Neural progenitor cell (in vitro differentiated cells): Measurements from ENCODE around the gene GJA3. TPM values are rescaled to one million over a fixed set of nuclear protein-coding genes. Genes with fewer than 3 reads are reported as not detected.

Source experiments
- DNase-seq: peaks from one replicate; pipeline ENCODE4 v3.0.0-alpha.2; 2016; ENCODE audit warnings: low spot score
- H2AFZ ChIP-seq: fragments of 200-600 bp; sonication (generic); replicated peaks from 2 replicates; pipeline ENCODE4 v1.6.1; 2016; ENCODE audit warnings: antibody characterized with exemption
- H3F3A ChIP-seq: fragments of 200-600 bp; sonication (generic); 2 replicates; pipeline ENCODE4 v1.6.1; 2016; ENCODE audit warnings: antibody characterized with exemption, low read depth
- H3K27ac ChIP-seq: fragments of 200-600 bp; sonication (generic); 2 replicates; pipeline ENCODE4 v1.5.1; 2016; ENCODE audit warnings: mild to moderate bottlenecking
- H3K27me3 ChIP-seq: fragments of 200-600 bp; sonication (generic); 2 replicates; pipeline ENCODE4 v1.6.1; 2016; ENCODE audit warnings: mild to moderate bottlenecking, moderate library complexity
- H3K36me3 ChIP-seq: fragments of 200-600 bp; sonication (generic); 2 replicates; pipeline ENCODE4 v1.5.1; 2016
- H3K4me1 ChIP-seq: fragments of 200-600 bp; sonication (generic); 2 replicates; pipeline ENCODE4 v1.6.1; 2016; ENCODE audit warnings: mixed run types
- H3K4me2 ChIP-seq: fragments of 200-600 bp; sonication (generic); 2 replicates; pipeline ENCODE4 v1.6.1; 2016
- H3K4me3 ChIP-seq: fragments of 200-600 bp; sonication (generic); 2 replicates; pipeline ENCODE4 v1.5.1; 2016
- H3K79me2 ChIP-seq: fragments of 200-600 bp; sonication (generic); 2 replicates; pipeline ENCODE4 v1.6.1; 2016; ENCODE audit warnings: low read depth
- H3K9ac ChIP-seq: fragments of 200-600 bp; sonication (generic); 2 replicates; pipeline ENCODE4 v1.6.1; 2016
- H3K9me3 ChIP-seq: fragments of 200-600 bp; sonication (generic); 2 replicates; pipeline ENCODE4 v1.5.1; 2016; ENCODE audit warnings: low read depth
- H4K20me1 ChIP-seq: fragments of 200-600 bp; sonication (generic); 2 replicates; pipeline ENCODE4 v1.6.1; 2016; ENCODE audit warnings: low read depth
- H3K27ac Mint-ChIP-seq: 3 replicates; pipeline ENCODE4 v1.8.0; 2021; ENCODE audit warnings: mixed read lengths
- H3K27me3 Mint-ChIP-seq: 2 replicates; pipeline ENCODE4 v1.8.0; 2022; ENCODE audit warnings: low read depth, mild to moderate bottlenecking, inconsistent platforms, moderate library complexity, mixed read lengths; ENCODE audit not compliant: insufficient read depth
- H3K36me3 Mint-ChIP-seq: 3 replicates; pipeline ENCODE4 v1.8.0; 2021; ENCODE audit warnings: mixed read lengths
- H3K4me1 Mint-ChIP-seq: 3 replicates; pipeline ENCODE4 v1.8.0; 2021; ENCODE audit warnings: mixed read lengths
- H3K4me3 Mint-ChIP-seq: 3 replicates; pipeline ENCODE4 v1.8.0; 2021; ENCODE audit warnings: mild to moderate bottlenecking, moderate library complexity, mixed read lengths
- H3K9me3 Mint-ChIP-seq: 3 replicates; pipeline ENCODE4 v1.8.0; 2020; ENCODE audit warnings: mixed read lengths
- CTCF ChIP-seq: fragments of 200-600 bp; sonication (generic); IDR thresholded peaks from 2 replicates; pipeline ENCODE4 v1.5.1; 2017; ENCODE audit warnings: antibody characterized with exemption, mild to moderate bottlenecking
- EZH2 ChIP-seq: fragments of 200-600 bp; sonication (generic); IDR thresholded peaks from 2 replicates; pipeline ENCODE4 v1.6.1; 2017; ENCODE audit warnings: antibody characterized with exemption, mild to moderate bottlenecking, moderate library complexity
- EZH2phosphoT487 ChIP-seq: fragments of 200-600 bp; sonication (generic); IDR thresholded peaks from 2 replicates; pipeline ENCODE4 v1.6.1; 2017; ENCODE audit warnings: antibody characterized with exemption
- total RNA-seq: library from RNA; depleted of rRNA; stranded (reverse); fragments of >200 nt; gene quantifications from 2 replicates; pipeline ENCODE4 v1.2.3, GENCODE V29; 2015; ENCODE audit warnings: low replicate concordance

GJA3 gene
- total RNA-seq, 1 donor from 2014 or later, result 0.17 TPM

GRCh38 chr13:20129076-20129475 lies 31.8 kb downstream of the GJA3 start:
- Histone ChIP-seq H3K27ac (no peak overlapping the region), H3F3A (peaks cover 10% of the 10 kb centered on the region), H3K4me2 (peak overlapping the region; percentile 97), H3K4me3 (peak overlapping the region; percentile 67), H3K79me2 (no peaks in the 10 kb centered on the region), H4K20me1 (no peaks in the 10 kb centered on the region), H2AFZ (peak overlapping the region; percentile 99), H3K36me3 (no peaks in the 10 kb centered on the region), H3K9me3 (no peaks in the 10 kb centered on the region), H3K9ac (no peak overlapping the region), H3K4me1 (peaks cover 7% of the 10 kb centered on the region), H3K27me3 (peaks cover 73% of the 10 kb centered on the region)
- Mint-ChIP-seq H3K36me3 (no peaks in the 10 kb centered on the region), H3K9me3 (no peaks in the 10 kb centered on the region), H3K4me1 (no peaks in the 10 kb centered on the region), H3K27me3 (peaks cover 18% of the 10 kb centered on the region), H3K4me3 (peak overlapping the region; percentile 71), H3K27ac (no peak overlapping the region)
- TF ChIP-seq EZH2, result no peak
- TF ChIP-seq EZH2phosphoT487, result no peak
- TF ChIP-seq CTCF, result no peak
- no peak for DNase-seq

- DNase-seq, result peak; percentile 51
These were observed 32.4 kb downstream of the GJA3 start for GRCh38 chr13:20128459-20128931.

GRCh38 chr13:20127562-20128458 lies 33.0 kb downstream of the GJA3 start:
- Histone ChIP-seq H3K27me3 (peaks cover 73% of the 10 kb centered on the region), H3K36me3 (no peaks in the 10 kb centered on the region), H3K27ac (no peak overlapping the region), H3K4me3 (peak overlapping the region; percentile 67), H2AFZ (peak overlapping the region; percentile 99), H4K20me1 (no peaks in the 10 kb centered on the region), H3K79me2 (no peaks in the 10 kb centered on the region), H3F3A (peaks cover 10% of the 10 kb centered on the region), H3K4me2 (peak overlapping the region; percentile 97), H3K4me1 (peaks cover 7% of the 10 kb centered on the region), H3K9me3 (no peaks in the 10 kb centered on the region), H3K9ac (no peak overlapping the region)
- Mint-ChIP-seq H3K4me1 (no peaks in the 10 kb centered on the region), H3K4me3 (peak overlapping the region; percentile 71), H3K36me3 (no peaks in the 10 kb centered on the region), H3K27me3 (peaks cover 18% of the 10 kb centered on the region), H3K27ac (no peak overlapping the region), H3K9me3 (no peaks in the 10 kb centered on the region)
- TF ChIP-seq EZH2phosphoT487, result no peak
- TF ChIP-seq CTCF, result peak; percentile 57
- TF ChIP-seq EZH2, result peak; percentile 51
- peak; percentile 74 for DNase-seq

More at GRCh38 chr13:20128459-20128931, 32.4 kb downstream of the GJA3 start:
- TF ChIP-seq CTCF, result peak; percentile 39
- TF ChIP-seq EZH2phosphoT487, result no peak
- TF ChIP-seq EZH2, result peak; percentile 59
- Histone ChIP-seq H3K27me3 (peaks cover 73% of the 10 kb centered on the region), H4K20me1 (no peaks in the 10 kb centered on the region), H3K4me3 (peak overlapping the region; percentile 67), H3K4me1 (peaks cover 7% of the 10 kb centered on the region), H3K36me3 (no peaks in the 10 kb centered on the region), H2AFZ (peak overlapping the region; percentile 99), H3K4me2 (peak overlapping the region; percentile 97), H3K27ac (no peak overlapping the region), H3F3A (peaks cover 10% of the 10 kb centered on the region), H3K9me3 (no peaks in the 10 kb centered on the region), H3K79me2 (no peaks in the 10 kb centered on the region), H3K9ac (no peak overlapping the region)
- no peaks in the 10 kb centered on the region for H3K4me1 Mint-ChIP-seq
- H3K27ac Mint-ChIP-seq, result no peak overlapping the region
- no peaks in the 10 kb centered on the region for H3K9me3 Mint-ChIP-seq
- no peaks in the 10 kb centered on the region for H3K36me3 Mint-ChIP-seq
- H3K27me3 Mint-ChIP-seq, result peaks cover 18% of the 10 kb centered on the region
- peak overlapping the region; percentile 71 for H3K4me3 Mint-ChIP-seq
